Spleen (tissue), 11 donors: ENCODE data around the gene UVSSA. TPM values are rescaled to one million over a fixed set of nuclear protein-coding genes. Genes with fewer than 3 reads are reported as not detected.

ENCODE experiments used
- DNase-seq: peaks from one replicate; pipeline ENCODE4 v3.0.0-alpha.2; 2020
- H3K27ac ChIP-seq, 8 donors: fragments of 200-600 bp; sonication (generic) in 7 of 8; 1 replicate in 4 of 8; 2 replicates in 4 of 8; pipeline versions ENCODE4 v1.5.0 to v1.8.0; 2016 to 2021; ENCODE audit warnings: inconsistent platforms in 4 of 8, mild to moderate bottlenecking in 4 of 8, moderate library complexity in 1 of 8
- H3K27me3 ChIP-seq, 7 donors: fragments of 200-600 bp; sonication (generic) in 6 of 7; replicated peaks in 1 of 7; 1 replicate in 4 of 7; 2 replicates in 3 of 7; pipeline versions ENCODE4 v1.5.0 to v1.8.0; 2016 to 2021; ENCODE audit warnings: inconsistent platforms in 3 of 7, mild to moderate bottlenecking in 1 of 7
- H3K36me3 ChIP-seq, 6 donors: fragments of 200-600 bp; sonication (generic) in 5 of 6; 1 replicate in 4 of 6; 2 replicates in 2 of 6; pipeline versions ENCODE4 v1.5.0 to v1.8.0; 2016 to 2021; ENCODE audit warnings: inconsistent platforms in 2 of 6
- H3K4me1 ChIP-seq, 6 donors: fragments of 200-600 bp; sonication (generic) in 5 of 6; 1 replicate in 3 of 6; 2 replicates in 3 of 6; pipeline versions ENCODE4 v1.5.0 to v1.8.0; 2016 to 2021; ENCODE audit warnings: inconsistent platforms in 3 of 6
- H3K4me3 ChIP-seq, 8 donors: fragments of 200-600 bp; sonication (generic) in 7 of 8; 1 replicate in 4 of 8; 2 replicates in 4 of 8; pipeline versions ENCODE4 v1.5.0 to v1.8.0; 2016 to 2021; ENCODE audit warnings: inconsistent platforms in 4 of 8, mild to moderate bottlenecking in 4 of 8, moderate library complexity in 2 of 8
- H3K9me3 ChIP-seq, 8 donors: fragments of 200-600 bp; sonication (generic) in 7 of 8; 1 replicate in 4 of 8; 2 replicates in 4 of 8; pipeline versions ENCODE4 v1.5.0 to v1.8.0; 2016 to 2021; ENCODE audit warnings: inconsistent platforms in 4 of 8
- CTCF ChIP-seq, 11 experiments: fragments of 200-600 bp in 7 of 11; fragments of 450-650 bp in 4 of 11; sonication (generic) in 4 of 11; IDR thresholded peaks in 8 of 11; conservative IDR thresholded peaks in 3 of 11; 1 replicate in 7 of 11; 2 replicates in 4 of 11; pipeline versions ENCODE4 v1.4.0 to v1.8.0; 2016 to 2021; ENCODE audit warnings: antibody characterized with exemption in 11 of 11, inconsistent platforms in 4 of 11, mild to moderate bottlenecking in 1 of 11
- POLR2A ChIP-seq, 3 donors: fragments of 450-650 bp; IDR thresholded peaks; one replicate each; pipeline ENCODE4 v1.5.1; 2017; ENCODE audit warnings: antibody characterized with exemption in 3 of 3, mild to moderate bottlenecking in 1 of 3
- POLR2AphosphoS5 ChIP-seq, 3 donors: sonication (generic); formaldehyde crosslinking; IDR thresholded peaks; one replicate each; pipeline ENCODE4 v1.5.1; 2017; ENCODE audit warnings: antibody characterized with exemption in 3 of 3
- WGBS, 5 donors: extraction: QIAGEN DNeasy Blood & Tissue Kit in 3 of 5; methylation state at CpG; one replicate each; pipeline versions ENCODE4 v1.1.5 to v1.1.7; 2013 to 2018; 5-methylcytosine and 5-hydroxymethylcytosine counted together
- intact Hi-C: fragments of 100-400 bp; cut with DNase I; formaldehyde crosslinking; loops from one replicate; pipeline ENCODE4 v1.15.0; 2023; ENCODE audit warnings: low total_unique reads
- polyA plus RNA-seq, 3 donors: library from polyadenylated mRNA; stranded (reverse); fragments of 200-250 nt; gene quantifications; one replicate each; pipeline ENCODE4 v1.2.1, GENCODE V29; 2013
- total RNA-seq, 7 donors: library from RNA; depleted of rRNA in 3 of 7; stranded (reverse); fragments of >200 nt in 3 of 7; fragmentation: NEBNext Ultra II Directional in 4 of 7; extraction: Animal tissue kit (Norgen Biotek cat#: 25700) in 4 of 7; gene quantifications; one replicate each; pipeline versions ENCODE4 v1.1.0 to v1.2.1, GENCODE V29; 2016 to 2021
- donor health status: healthy with polysubstance abuse.
- donor health status: DM: no; HTN: no; CAD: no; lungs with moderate emphysema.
- donor health status: DM: no; HTN: no; CAD: no.
- donor health status: Bipolar disorder and iron deficiency.
- donor health status: healthy.
- donor health status: DM: no; HTN: no; CAD: no.
- donor health status: DM: yes; HTN: yes; CAD: no.

The UVSSA gene
- total and polyA plus RNA-seq, 10 donors, result 3.0 to 54.0 (median 26.8) TPM

- intact Hi-C loops, result no loop called here
- Histone ChIP-seq H3K9me3 (no peaks in the 10 kb centered on the region), H3K27me3 (no peaks in the 10 kb centered on the region), H3K27ac (no peak overlapping the region), H3K4me1 (no peaks in the 10 kb centered on the region), H3K4me3 (no peak overlapping the region), H3K36me3 (peaks cover 0 to 93% (median 27%) of the 10 kb centered on the region in 6 donors)
- peak; percentile 69 for DNase-seq
- WGBS, 5 donors, result 93 to 95% (median 94%) methylated on average over 13 to 24 of the region's 24 CpGs
- TF ChIP-seq CTCF (IDR thresholded peaks at IDR 0.05 in 8 of 11, conservative IDR thresholded peaks at IDR 0.05 in 3 of 11), result no peak
- TF ChIP-seq POLR2AphosphoS5 (IDR thresholded peaks at IDR 0.05), result peak in 1 of 3 donors; percentile 17
- TF ChIP-seq POLR2A (IDR thresholded peaks at IDR 0.05), result no peak
These were observed 21.5 kb downstream of the UVSSA start for GRCh38 chr4:1368421-1369090.

GRCh38 chr4:1369091-1369450, 22.1 kb downstream of the UVSSA start:
- 83 to 95% (median 90%) methylated on average over 18 of the region's 18 CpGs for WGBS, 5 donors
- no peak for TF ChIP-seq POLR2A (IDR thresholded peaks at IDR 0.05)
- no peak for TF ChIP-seq CTCF (IDR thresholded peaks at IDR 0.05 in 8 of 11, conservative IDR thresholded peaks at IDR 0.05 in 3 of 11)
- no peak for TF ChIP-seq POLR2AphosphoS5 (IDR thresholded peaks at IDR 0.05)
- Histone ChIP-seq H3K27ac (no peak overlapping the region), H3K4me1 (no peaks in the 10 kb centered on the region), H3K4me3 (no peak overlapping the region), H3K9me3 (no peaks in the 10 kb centered on the region), H3K27me3 (no peaks in the 10 kb centered on the region), H3K36me3 (peaks cover 0 to 98% (median 30%) of the 10 kb centered on the region in 6 donors)
- intact Hi-C loops, result no loop called here
- DNase-seq, result peak; percentile 56

GRCh38 chr4:1369479-1370079, 22.6 kb downstream of the UVSSA start:
- 93 to 95% (median 95%) methylated on average over 22 of the region's 22 CpGs for WGBS, 5 donors
- H3K36me3 ChIP-seq, result peaks cover 0 to 99% (median 34%) of the 10 kb centered on the region in 6 donors
- no peaks in the 10 kb centered on the region for H3K27me3 ChIP-seq
- intact Hi-C loops, result no loop called here
- no peaks in the 10 kb centered on the region for H3K4me1 ChIP-seq
- DNase-seq, result no peak
- H3K4me3 ChIP-seq, result no peak overlapping the region
- no peak overlapping the region for H3K27ac ChIP-seq
- TF ChIP-seq POLR2A (IDR thresholded peaks at IDR 0.05), result no peak
- H3K9me3 ChIP-seq, result no peaks in the 10 kb centered on the region

GRCh38 chr4:1370321-1371124, 23.5 kb downstream of the UVSSA start:
- Histone ChIP-seq H3K27me3 (no peaks in the 10 kb centered on the region), H3K9me3 (no peaks in the 10 kb centered on the region), H3K4me1 (no peaks in the 10 kb centered on the region), H3K4me3 (no peak overlapping the region), H3K27ac (no peak overlapping the region), H3K36me3 (peaks cover 0 to 99% (median 39%) of the 10 kb centered on the region in 6 donors)
- 94 to 97% (median 95%) methylated on average over 20 to 29 of the region's 29 CpGs for WGBS, 5 donors
- TF ChIP-seq POLR2A (IDR thresholded peaks at IDR 0.05), result no peak
- TF ChIP-seq POLR2AphosphoS5 (IDR thresholded peaks at IDR 0.05), result peak in 1 of 3 donors; percentile 7
- no peak for DNase-seq
- intact Hi-C loops, result no loop called here
